ENCODE results near the gene CCDC61.
A peak's percentile ranks its signal among the peaks of the same experiment; 100 is the strongest.

The CCDC61 gene

GRCh38 chr19:46015687-46016425, 20.6 kb downstream of the CCDC61 start:
- DNase-seq (ENCODE audit: low read depth in 2 of 3, low spot score in 2 of 3), result no peak

- peak; percentile 62 to 63 (median 63) for DNase-seq (ENCODE audit: low read depth in 2 of 3, low spot score in 2 of 3)
These were observed 21.3 kb downstream of the CCDC61 start for GRCh38 chr19:46016426-46017094.

DNA sequence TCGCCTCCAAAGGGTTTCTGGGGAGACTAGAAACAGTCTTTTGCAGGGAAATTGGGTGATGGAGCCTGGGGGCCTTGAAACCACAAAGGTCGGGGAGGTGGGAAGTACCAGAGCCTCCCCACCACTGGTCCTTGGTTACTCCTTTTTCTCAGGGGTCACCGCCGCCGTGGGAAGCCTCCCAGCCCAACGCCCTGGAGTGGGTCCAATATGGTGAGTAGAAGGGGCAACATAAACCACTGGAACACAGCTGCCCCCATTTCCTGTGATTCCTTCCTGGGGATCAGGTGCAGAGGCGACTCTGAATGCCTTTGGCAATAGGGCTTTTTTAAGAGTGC, 21.8 kb downstream of the CCDC61 start:
- DNase-seq (ENCODE audit: low read depth in 2 of 3, low spot score in 2 of 3), result no peak

DNA sequence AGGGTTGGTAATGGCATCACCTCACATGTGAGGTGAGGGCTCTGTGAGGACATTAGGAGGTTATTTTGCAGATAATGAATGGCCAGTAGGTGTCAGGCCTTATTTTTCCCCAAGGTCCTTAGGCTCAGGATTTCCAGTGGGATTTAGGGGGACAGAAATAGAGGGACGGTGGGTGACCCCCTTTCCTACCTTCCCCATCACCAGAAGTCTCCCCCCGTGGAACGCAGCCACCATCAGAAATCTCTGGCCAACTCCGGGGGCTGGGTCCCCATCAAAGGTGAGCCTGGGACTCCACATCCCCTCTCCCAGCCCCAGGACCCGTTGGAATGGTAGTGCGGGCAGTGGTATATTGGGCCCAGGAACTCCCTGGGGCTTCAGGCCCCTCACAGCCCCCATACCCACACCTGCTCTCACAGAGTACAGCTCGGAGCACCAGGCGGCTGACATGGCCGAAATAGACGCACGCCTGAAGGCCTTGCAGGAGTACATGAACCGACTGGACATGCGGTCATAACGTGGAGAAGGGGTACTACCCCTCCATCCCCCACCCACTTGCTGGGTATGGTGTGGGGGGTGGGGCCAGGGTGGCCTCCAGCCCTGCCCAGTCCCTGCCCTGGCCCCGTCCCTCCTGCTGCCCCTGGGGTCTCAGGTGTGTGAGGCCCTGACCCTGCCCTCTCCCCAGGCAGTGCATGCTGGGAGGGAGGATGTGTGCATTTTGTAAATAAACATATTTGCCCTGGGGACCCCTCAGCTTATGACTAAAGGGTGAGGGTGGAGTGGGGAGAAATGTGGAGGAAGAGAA, 22.8 kb downstream of the CCDC61 start:
- DNase-seq (ENCODE audit: low read depth in 2 of 3, low spot score in 2 of 3), result no peak

- DNase-seq (ENCODE audit: low read depth in 2 of 3, low spot score in 2 of 3), result no peak
These were observed 23.5 kb downstream of the CCDC61 start for GRCh38 chr19:46018729-46019251.

DNA sequence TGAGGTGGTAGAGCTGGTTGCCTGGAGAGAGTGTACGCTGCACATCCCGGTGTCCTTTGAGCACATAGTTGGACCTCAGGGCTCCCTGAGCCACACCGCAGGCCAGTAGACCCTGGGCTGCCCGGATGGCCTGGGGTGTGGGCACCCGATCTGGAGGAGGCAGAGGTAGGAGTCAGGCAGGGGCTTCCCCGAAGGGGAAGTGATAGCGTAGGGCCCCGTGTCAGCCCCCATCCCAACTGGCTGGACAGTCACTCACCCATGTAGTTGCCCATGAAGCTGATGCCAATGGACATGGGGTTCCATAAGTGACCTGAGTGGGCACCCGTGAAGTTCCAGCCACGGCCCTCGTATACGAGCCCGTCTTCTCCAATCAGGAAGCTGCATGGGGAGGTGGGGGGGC, 24.0 kb downstream of the CCDC61 start:
- DNase-seq (ENCODE audit: low read depth in 2 of 3, low spot score in 2 of 3), result no peak

- DNase-seq (ENCODE audit: low read depth in 2 of 3, low spot score in 2 of 3), result no peak
These were observed 25.5 kb downstream of the CCDC61 start for GRCh38 chr19:46020819-46021125.

DNA sequence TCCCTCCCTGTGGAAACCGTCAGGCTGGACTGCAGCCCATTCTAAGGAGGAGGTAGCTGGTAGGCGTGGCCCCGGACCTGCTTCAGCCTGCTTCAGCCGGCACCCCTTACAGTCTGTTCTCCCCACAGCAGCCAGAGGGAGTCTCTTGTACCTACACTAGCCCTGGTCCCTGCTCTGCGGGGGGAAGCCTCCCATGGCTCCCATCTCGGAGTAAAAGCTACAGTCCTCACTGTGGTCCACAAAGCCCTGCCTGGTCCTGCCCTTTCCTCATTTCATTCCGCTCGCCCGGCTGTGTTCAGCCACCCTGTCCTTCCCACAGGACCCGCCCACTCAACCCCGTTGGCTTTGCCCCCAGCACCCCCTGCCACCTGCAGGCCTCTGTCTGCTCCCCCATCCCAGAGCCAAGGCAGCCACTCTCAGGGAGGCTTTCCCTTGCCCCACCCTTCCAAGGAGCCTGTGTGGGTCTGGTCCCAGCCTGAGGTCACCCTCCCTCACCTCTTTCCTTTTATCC, 26.3 kb downstream of the CCDC61 start:
- DNase-seq (ENCODE audit: low read depth in 2 of 3, low spot score in 2 of 3), result no peak

DNA sequence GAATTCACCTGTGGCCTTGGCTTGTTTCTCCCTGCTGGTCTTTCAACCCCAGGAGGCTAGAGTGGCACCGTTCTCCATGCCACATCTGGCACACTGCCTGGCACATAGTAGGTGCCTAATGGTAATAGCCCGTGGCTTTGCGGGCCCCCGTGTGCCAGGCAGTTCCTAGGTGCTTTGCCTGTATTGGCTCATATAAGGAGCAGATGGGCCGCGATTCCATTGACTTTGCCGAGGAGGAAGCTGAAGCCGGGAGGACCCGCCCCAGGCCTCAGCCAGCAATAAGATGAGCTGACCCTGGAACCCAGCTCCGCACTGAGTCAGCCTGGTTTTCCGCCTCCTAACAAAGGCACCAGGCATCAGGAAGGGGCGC, 26.8 kb downstream of the CCDC61 start:
- DNase-seq (ENCODE audit: low read depth in 2 of 3, low spot score in 2 of 3), result no peak

GRCh38 chr19:46022431-46023310, 27.4 kb downstream of the CCDC61 start, which contains the start of gene PGLYRP1:
Gene PGLYRP1, minus strand, starts transcription at chr19:46023053. Its CDS starts 32 bp downstream, at chr19:46023021.
- DNase-seq (ENCODE audit: low read depth in 2 of 3, low spot score in 2 of 3), result no peak

- DNase-seq (ENCODE audit: low read depth in 2 of 3, low spot score in 2 of 3), result no peak
These were observed 28.1 kb downstream of the CCDC61 start for GRCh38 chr19:46023311-46023779.

DNA sequence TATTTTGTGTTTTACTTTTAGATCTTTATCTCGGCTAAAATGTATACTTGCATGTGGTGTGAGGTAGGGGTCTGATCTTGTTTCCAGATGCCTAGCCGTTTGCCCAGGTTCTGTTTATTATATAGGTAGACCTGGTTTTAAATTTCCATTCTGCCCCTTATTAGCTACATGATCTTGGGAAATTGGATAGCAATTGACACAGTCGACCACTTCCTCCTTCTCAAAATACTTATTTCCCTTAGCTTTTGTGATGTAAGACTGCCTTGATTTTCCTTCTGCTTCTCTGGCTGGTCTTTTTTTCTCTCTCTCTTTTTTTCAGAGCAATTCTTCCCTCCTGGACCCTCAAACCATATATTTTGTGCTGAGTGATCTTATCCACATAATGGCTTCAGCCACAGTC, 30.6 kb downstream of the CCDC61 start:
- DNase-seq (ENCODE audit: low read depth in 2 of 3, low spot score in 2 of 3), result no peak

DNA sequence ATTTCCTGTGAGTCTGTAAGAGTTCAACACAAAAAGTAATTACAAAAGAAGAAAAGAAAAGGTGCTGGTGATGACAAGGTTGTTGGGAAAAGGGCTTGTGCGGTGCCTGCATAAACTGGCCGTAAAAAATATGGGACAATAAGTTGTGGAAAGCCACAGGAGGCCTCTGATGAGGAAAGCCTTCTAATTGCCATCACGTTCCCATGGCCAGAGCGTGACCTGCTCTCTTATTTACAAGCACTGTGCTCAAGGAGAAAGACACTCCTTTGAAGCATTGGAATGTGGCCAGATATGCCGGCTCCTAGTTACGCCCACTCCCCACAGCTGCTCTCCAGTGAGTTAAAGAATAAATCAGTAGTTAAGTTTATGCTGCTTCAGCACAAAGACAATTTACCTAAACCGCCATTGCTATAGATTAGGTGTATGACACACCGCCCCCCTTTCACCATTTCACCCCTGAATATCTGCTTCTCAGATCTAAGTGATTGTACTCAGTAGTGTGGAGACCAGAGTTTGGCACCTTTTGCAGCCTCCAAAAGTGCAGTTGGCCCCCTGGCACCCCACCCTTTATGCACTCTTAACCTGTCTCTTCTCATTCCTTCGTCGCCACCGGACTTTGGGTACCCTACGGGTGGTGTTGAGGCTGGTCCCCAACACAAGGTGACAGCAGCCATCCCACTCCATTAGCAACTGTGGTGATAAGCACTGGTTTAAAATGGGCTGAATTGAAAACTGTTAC, 35.7 kb downstream of the CCDC61 start:
- DNase-seq (ENCODE audit: low read depth in 2 of 3, low spot score in 2 of 3), result no peak

GRCh38 chr19:46031781-46032596, 36.7 kb downstream of the CCDC61 start:
- no peak for DNase-seq (ENCODE audit: low read depth in 2 of 3, low spot score in 2 of 3)

GRCh38 chr19:46032597-46033025, 37.3 kb downstream of the CCDC61 start:
- DNase-seq (ENCODE audit: low read depth in 2 of 3, low spot score in 2 of 3), result no peak

GRCh38 chr19:46033401-46033800, 38.1 kb downstream of the CCDC61 start:
- DNase-seq (ENCODE audit: low read depth in 2 of 3, low spot score in 2 of 3), result no peak

DNA sequence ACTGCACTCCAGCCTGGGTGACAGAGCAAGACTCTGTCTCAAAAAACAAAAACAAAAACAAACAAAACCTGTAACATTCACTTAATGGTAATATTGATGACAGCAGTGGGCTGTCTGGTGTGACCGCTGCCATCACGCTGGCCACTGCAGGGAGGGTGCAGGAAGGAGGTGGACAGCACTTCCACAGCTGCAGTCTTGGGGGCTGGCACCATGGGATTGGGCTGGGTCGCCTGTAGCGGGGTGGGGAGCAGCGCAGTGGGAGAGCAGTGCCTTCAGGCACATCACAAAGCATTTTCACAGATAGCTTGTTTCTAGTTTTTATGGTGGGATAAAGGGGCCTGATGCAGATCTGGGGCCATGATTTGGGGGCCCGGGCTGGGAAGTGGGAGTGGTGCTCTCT, 40.3 kb downstream of the CCDC61 start:
- DNase-seq (ENCODE audit: low read depth in 2 of 3, low spot score in 2 of 3), result no peak

GRCh38 chr19:46035986-46036743, 40.9 kb downstream of the CCDC61 start:
- no peak for DNase-seq (ENCODE audit: low read depth in 2 of 3, low spot score in 2 of 3)
